ENCODE measurements around the gene CASTOR1.

CASTOR1 gene

GRCh38 chr22:30297991-30298701 lies 8.8 kb upstream of the CASTOR1 start:
- DNase-seq: no peak

GRCh38 chr22:30297276-30297990 lies 8.1 kb upstream of the CASTOR1 start:
- DNase-seq: no peak

- no peak for DNase-seq
Measured at GRCh38 chr22:30296833-30297232, 7.5 kb upstream of the CASTOR1 start.

GRCh38 chr22:30296324-30296723 lies 7.0 kb upstream of the CASTOR1 start:
- no peak for DNase-seq

GRCh38 chr22:30295576-30295975 lies 6.3 kb upstream of the CASTOR1 start:
- DNase-seq: no peak

- no peak for DNase-seq
Measured at GRCh38 chr22:30294830-30295229, 5.5 kb upstream of the CASTOR1 start.

GRCh38 chr22:30294066-30294465 lies 4.8 kb upstream of the CASTOR1 start:
- no peak for DNase-seq

- no peak for DNase-seq
Measured at GRCh38 chr22:30293026-30293425, 3.7 kb upstream of the CASTOR1 start.

GRCh38 chr22:30292069-30292970 lies 3.0 kb upstream of the CASTOR1 start:
- DNase-seq: no peak

GRCh38 chr22:30291058-30291892 lies 2.0 kb upstream of the CASTOR1 start:
- no peak for DNase-seq

- DNase-seq: no peak
Measured at GRCh38 chr22:30290342-30291057, 1.2 kb upstream of the CASTOR1 start.

GRCh38 chr22:30289980-30290313 lies 642 bp upstream of the CASTOR1 start:
- DNase-seq: no peak

GRCh38 chr22:30288419-30289140 lies 725 bp downstream of the CASTOR1 start:
- DNase-seq: no peak

- DNase-seq: peak; percentile 83
Measured at GRCh38 chr22:30287648-30288418, 1.5 kb downstream of the CASTOR1 start.

- DNase-seq: peak; percentile 61
Measured at GRCh38 chr22:30286813-30287647, 2.3 kb downstream of the CASTOR1 start.

GRCh38 chr22:30286331-30286730 lies 3.0 kb downstream of the CASTOR1 start:
- no peak for DNase-seq

GRCh38 chr22:30285846-30286200 lies 3.5 kb downstream of the CASTOR1 start:
- no peak for DNase-seq

- DNase-seq: no peak
Measured at GRCh38 chr22:30285176-30285845, 4.0 kb downstream of the CASTOR1 start.

- peak; percentile 80 for DNase-seq
Measured at GRCh38 chr22:30284666-30285065, 4.6 kb downstream of the CASTOR1 start.
